Measurements from ENCODE around the gene TEF. TPM values are rescaled to one million over a fixed set of nuclear protein-coding genes. Genes with fewer than 3 reads are reported as not detected.

TEF gene
- total RNA-seq, 1 donor from 2014 or later = 13.6 TPM

DNA sequence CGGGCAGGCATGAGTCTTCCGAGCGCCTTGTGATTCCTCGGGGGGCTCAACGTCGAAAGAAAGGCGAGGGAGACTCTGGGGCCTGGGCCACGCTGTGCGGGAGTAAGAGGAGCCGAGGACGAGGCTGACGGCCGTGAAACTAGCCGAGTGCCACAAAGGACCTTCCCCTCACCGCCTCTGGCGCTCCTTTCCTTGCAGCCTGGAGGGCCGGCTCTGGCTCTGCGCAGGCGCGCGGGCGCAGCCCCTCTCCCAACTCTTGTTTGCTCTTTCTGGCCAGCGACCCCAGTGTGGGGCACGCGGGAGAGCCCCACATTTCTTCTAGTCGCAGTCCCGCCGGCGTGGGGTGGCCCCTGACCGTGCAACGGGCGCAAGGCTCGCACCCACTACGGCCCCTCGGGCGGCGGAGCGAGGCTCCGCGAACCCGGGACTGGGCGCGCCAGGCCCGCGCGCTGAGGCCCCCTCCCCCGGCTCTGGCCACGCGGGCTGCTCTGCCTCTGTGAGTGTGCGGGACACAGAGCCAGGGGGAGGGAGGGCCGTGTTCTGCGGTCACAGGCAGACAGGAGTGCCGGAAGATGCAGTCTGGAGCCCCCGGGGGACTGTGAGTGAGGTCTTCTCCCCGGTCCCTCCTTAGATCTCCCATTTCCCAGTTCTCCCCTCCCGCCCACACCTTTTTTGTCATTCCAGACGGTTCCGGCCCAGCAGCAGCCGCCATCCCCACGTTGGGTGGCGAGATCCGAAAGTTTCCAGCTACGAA lies 65.9 kb downstream of the TEF start:
- Mint-ChIP-seq H3K9me3 (no peaks in the 10 kb centered on the region), H3K4me3 (peak overlapping the region; percentile 98), H3K27me3 (ENCODE audit: low read depth) (peaks cover 26% of the 10 kb centered on the region), H3K36me3 (ENCODE audit: low read depth) (peaks cover 4% of the 10 kb centered on the region), H3K4me1 (peaks cover 45% of the 10 kb centered on the region), H3K27ac (ENCODE audit: unreplicated experiment) (peak overlapping the region; percentile 99)
- DNase-seq (ENCODE audit: low read depth, low spot score) = peak; percentile 66
- TF ChIP-seq, protein P1, sequence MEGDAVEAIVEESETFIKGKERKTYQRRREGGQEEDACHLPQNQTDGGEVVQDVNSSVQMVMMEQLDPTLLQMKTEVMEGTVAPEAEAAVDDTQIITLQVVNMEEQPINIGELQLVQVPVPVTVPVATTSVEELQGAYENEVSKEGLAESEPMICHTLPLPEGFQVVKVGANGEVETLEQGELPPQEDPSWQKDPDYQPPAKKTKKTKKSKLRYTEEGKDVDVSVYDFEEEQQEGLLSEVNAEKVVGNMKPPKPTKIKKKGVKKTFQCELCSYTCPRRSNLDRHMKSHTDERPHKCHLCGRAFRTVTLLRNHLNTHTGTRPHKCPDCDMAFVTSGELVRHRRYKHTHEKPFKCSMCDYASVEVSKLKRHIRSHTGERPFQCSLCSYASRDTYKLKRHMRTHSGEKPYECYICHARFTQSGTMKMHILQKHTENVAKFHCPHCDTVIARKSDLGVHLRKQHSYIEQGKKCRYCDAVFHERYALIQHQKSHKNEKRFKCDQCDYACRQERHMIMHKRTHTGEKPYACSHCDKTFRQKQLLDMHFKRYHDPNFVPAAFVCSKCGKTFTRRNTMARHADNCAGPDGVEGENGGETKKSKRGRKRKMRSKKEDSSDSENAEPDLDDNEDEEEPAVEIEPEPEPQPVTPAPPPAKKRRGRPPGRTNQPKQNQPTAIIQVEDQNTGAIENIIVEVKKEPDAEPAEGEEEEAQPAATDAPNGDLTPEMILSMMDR (conservative IDR thresholded peaks at IDR 0.05) = no peak

DNA sequence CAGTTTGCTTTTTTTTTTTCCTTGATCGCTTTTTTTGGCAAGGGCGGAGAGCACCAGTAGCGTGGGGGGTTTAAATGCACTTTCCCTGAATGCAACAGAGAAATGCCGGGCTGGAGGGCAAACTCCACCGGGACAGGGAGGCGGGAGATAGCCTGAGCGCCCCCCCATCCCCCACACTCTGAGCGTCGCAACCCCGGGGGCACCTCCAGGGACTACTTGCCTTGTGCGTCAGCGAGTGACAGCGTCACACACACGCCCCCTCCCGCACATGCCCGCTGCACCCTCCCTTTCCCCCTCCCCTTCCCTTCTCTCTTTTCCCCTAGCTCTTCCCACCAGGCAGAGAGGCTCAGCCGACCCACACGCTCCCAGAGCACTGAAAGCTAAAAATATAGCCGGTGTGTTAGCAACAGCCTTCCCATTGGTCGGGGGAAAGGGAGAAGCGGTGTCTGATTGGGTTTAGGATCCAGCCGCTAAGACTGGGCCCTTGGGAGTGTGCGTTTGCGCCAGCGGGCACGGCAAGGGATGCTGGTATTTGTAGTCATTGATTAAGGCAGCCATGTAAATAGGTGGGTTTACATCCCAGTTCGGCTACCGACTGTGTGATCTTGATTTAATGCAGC lies 66.6 kb downstream of the TEF start:
- Mint-ChIP-seq H3K36me3 (ENCODE audit: low read depth) (peaks cover 4% of the 10 kb centered on the region), H3K27me3 (ENCODE audit: low read depth) (peaks cover 26% of the 10 kb centered on the region), H3K4me3 (peak overlapping the region; percentile 98), H3K27ac (ENCODE audit: unreplicated experiment) (peak overlapping the region; percentile 99), H3K9me3 (no peaks in the 10 kb centered on the region), H3K4me1 (peaks cover 39% of the 10 kb centered on the region)
- DNase-seq (ENCODE audit: low read depth, low spot score) = peak; percentile 83
- TF ChIP-seq, protein P1 (conservative IDR thresholded peaks at IDR 0.05) = no peak

Other genes with a start within 250 kb of the TEF start
- gene L3MBTL2, start 176.6 kb upstream of the TEF start, total RNA-seq = 30.6 and 32.3 TPM in 2 replicates
- 0.61 and 1.8 TPM in 2 replicates for gene CHADL, start 141.0 kb upstream of the TEF start, total RNA-seq
- 118 and 121 TPM in 2 replicates for gene RANGAP1, start 95.8 kb upstream of the TEF start, total RNA-seq
- 83.8 and 84.3 TPM in 2 replicates for gene ZC3H7B, start 80.4 kb upstream of the TEF start, total RNA-seq
- gene TOB2, start 64.9 kb downstream of the TEF start, total RNA-seq = 47.7 and 50.8 TPM in 2 replicates
- gene PHF5A, start 86.8 kb downstream of the TEF start, total RNA-seq = 81.8 and 88.9 TPM in 2 replicates
- 71.6 and 80.6 TPM in 2 replicates for gene ACO2, start 87.2 kb downstream of the TEF start, total RNA-seq
- 54.0 and 55.5 TPM in 2 replicates for gene POLR3H, start 162.5 kb downstream of the TEF start, total RNA-seq
- gene CSDC2, start 179.1 kb downstream of the TEF start, total RNA-seq = 0.75 and 0.98 TPM in 2 replicates
- 28.0 and 30.8 TPM in 2 replicates for gene PMM1, start 207.9 kb downstream of the TEF start, total RNA-seq
- 38.0 and 40.0 TPM in 2 replicates for gene DESI1, start 239.1 kb downstream of the TEF start, total RNA-seq
- 427 TPM in 2 replicates for gene XRCC6, start 239.4 kb downstream of the TEF start, total RNA-seq

Measured in neural crest cell (in vitro differentiated cells).